Activated naive CD4-positive, alpha-beta T cell treated with Interleukin-2 at 50 U/mL for 16 hours (primary cell): Measurements from ENCODE around the gene PIK3R2.
"Not testable (repeated sequence)": the region's sequence is repeated elsewhere in the genome, so short reads cannot be mapped to it uniquely, and the experiment has no call there.

Experiments
- DNase-seq: peaks from one replicate; pipeline ENCODE4 v3.0.0-alpha.2; 2020

PIK3R2 gene

GRCh38 chr19:18156268-18156667 is 3.3 kb downstream of the PIK3R2 start:
- DNase-seq = no peak

- no peak for DNase-seq
Observed at GRCh38 chr19:18156841-18157464, 4.0 kb downstream of the PIK3R2 start.

- no peak for DNase-seq
Observed at GRCh38 chr19:18157465-18158063, 4.6 kb downstream of the PIK3R2 start.

GRCh38 chr19:18158467-18158866 is 5.5 kb downstream of the PIK3R2 start:
- no peak for DNase-seq

GRCh38 chr19:18159059-18159616 is 6.2 kb downstream of the PIK3R2 start:
- DNase-seq = not testable (repeated sequence)

GRCh38 chr19:18159810-18160209 is 6.8 kb downstream of the PIK3R2 start:
- DNase-seq = no peak

- no peak for DNase-seq
Observed at GRCh38 chr19:18160493-18160970, 7.6 kb downstream of the PIK3R2 start.

- peak; percentile 79 for DNase-seq
Observed at GRCh38 chr19:18160971-18161635, 8.1 kb downstream of the PIK3R2 start.

GRCh38 chr19:18161636-18162002 is 8.7 kb downstream of the PIK3R2 start:
- no peak for DNase-seq

- DNase-seq = no peak
Observed at GRCh38 chr19:18164072-18164471, 11.1 kb downstream of the PIK3R2 start.

GRCh38 chr19:18165794-18166544 is 13.0 kb downstream of the PIK3R2 start:
- no peak for DNase-seq

GRCh38 chr19:18167011-18167410 is 14.0 kb downstream of the PIK3R2 start:
- DNase-seq = no peak

GRCh38 chr19:18167975-18168645 is 15.1 kb downstream of the PIK3R2 start:
- DNase-seq = peak; percentile 65

- no peak for DNase-seq
Observed at GRCh38 chr19:18168673-18169381, 15.9 kb downstream of the PIK3R2 start.

- no peak for DNase-seq
Observed at GRCh38 chr19:18170714-18171255, 17.8 kb downstream of the PIK3R2 start.

GRCh38 chr19:18171605-18172327 is 18.8 kb downstream of the PIK3R2 start:
- DNase-seq = no peak

- DNase-seq = no peak
Observed at GRCh38 chr19:18172331-18173053, 19.5 kb downstream of the PIK3R2 start.

- DNase-seq = no peak
Observed at GRCh38 chr19:18173054-18173571, 20.1 kb downstream of the PIK3R2 start.

- DNase-seq = peak; percentile 73
Observed at GRCh38 chr19:18173572-18174288, 20.8 kb downstream of the PIK3R2 start, which contains the start of gene IFI30. Gene IFI30, plus strand, starts transcription at chr19:18173813. Its CDS starts 29 bp downstream, at chr19:18173842.
